GM23338 (cell line): ENCODE measurements around the gene MSS51. TPM values are rescaled to one million over a fixed set of nuclear protein-coding genes. Genes with fewer than 3 reads are reported as not detected.

ENCODE experiments used
- ATAC-seq: fragments of 200-7000 bp; cut with Tn5 transposase; 3 replicates; pipeline ENCODE4 v1.9.1; 2020
- DNase-seq: peaks from one replicate; pipeline ENCODE4 v3.0.0-alpha.2; 2015; ENCODE audit warnings: low spot score
- H2AFZ ChIP-seq: fragments of 200-600 bp; sonication (generic); 2 replicates; pipeline ENCODE4 v1.8.0; 2016; ENCODE audit warnings: antibody characterized with exemption, mild to moderate bottlenecking, moderate library complexity
- H3F3A ChIP-seq: fragments of 200-600 bp; sonication (generic); replicated peaks from 2 replicates; pipeline ENCODE4 v1.8.0; 2017; ENCODE audit warnings: antibody characterized with exemption, mixed run types, low read depth
- H3K27ac ChIP-seq: fragments of 200-600 bp; sonication (generic); 2 replicates; pipeline ENCODE4 v1.6.1; 2016; ENCODE audit warnings: low read depth
- H3K27me3 ChIP-seq: fragments of 200-600 bp; sonication (generic); 2 replicates; pipeline ENCODE4 v1.8.0; 2016; ENCODE audit warnings: mild to moderate bottlenecking, mixed run types, moderate library complexity; ENCODE audit not compliant: insufficient read depth
- H3K36me3 ChIP-seq: fragments of 200-600 bp; sonication (generic); 2 replicates; pipeline ENCODE4 v1.8.0; 2016; ENCODE audit warnings: mild to moderate bottlenecking; ENCODE audit not compliant: insufficient read depth
- H3K4me1 ChIP-seq: fragments of 200-600 bp; sonication (generic); 2 replicates; pipeline ENCODE4 v1.8.0; 2016; ENCODE audit warnings: mild to moderate bottlenecking, moderate library complexity; ENCODE audit not compliant: insufficient read depth
- H3K4me2 ChIP-seq: fragments of 200-600 bp; sonication (generic); 2 replicates; pipeline ENCODE4 v1.7.1; 2017; ENCODE audit warnings: mixed run types
- H3K4me3 ChIP-seq: fragments of 200-600 bp; sonication (generic); 2 replicates; pipeline ENCODE4 v1.6.1; 2016; ENCODE audit warnings: mixed run types
- H3K79me2 ChIP-seq: fragments of 200-600 bp; sonication (generic); replicated peaks from 2 replicates; pipeline ENCODE4 v1.8.0; 2017; ENCODE audit warnings: mild to moderate bottlenecking; ENCODE audit not compliant: insufficient read depth
- H3K9me2 ChIP-seq: fragments of 200-600 bp; sonication (generic); 2 replicates; pipeline ENCODE4 v1.8.0; 2017; ENCODE audit not compliant: insufficient read depth
- H4K20me1 ChIP-seq: fragments of 200-600 bp; sonication (generic); replicated peaks from 2 replicates; pipeline ENCODE4 v1.8.0; 2017; ENCODE audit warnings: mild to moderate bottlenecking; ENCODE audit not compliant: insufficient read depth
- H3K27ac Mint-ChIP-seq: 2 replicates; pipeline ENCODE4 v1.8.0; 2020; ENCODE audit warnings: inconsistent platforms, mild to moderate bottlenecking, moderate library complexity, mixed read lengths
- H3K27me3 Mint-ChIP-seq: 3 replicates; pipeline ENCODE4 v1.8.0; 2022; ENCODE audit warnings: low read depth, mild to moderate bottlenecking, moderate library complexity, mixed read lengths, inconsistent platforms; ENCODE audit not compliant: insufficient read depth, poor library complexity
- H3K36me3 Mint-ChIP-seq: 3 replicates; pipeline ENCODE4 v1.8.0; 2021; ENCODE audit warnings: low read depth, mild to moderate bottlenecking, inconsistent platforms, moderate library complexity, mixed read lengths
- H3K4me1 Mint-ChIP-seq: 3 replicates; pipeline ENCODE4 v1.8.0; 2020; ENCODE audit warnings: mild to moderate bottlenecking, inconsistent platforms, mixed read lengths
- H3K4me3 Mint-ChIP-seq: 3 replicates; pipeline ENCODE4 v1.8.0; 2021; ENCODE audit warnings: moderate library complexity, mild to moderate bottlenecking, inconsistent platforms, mixed read lengths
- H3K9me3 Mint-ChIP-seq: 3 replicates; pipeline ENCODE4 v1.8.0; 2020; ENCODE audit warnings: moderate library complexity, mild to moderate bottlenecking, inconsistent platforms, mixed read lengths
- CTCF ChIP-seq, 2 experiments: fragments of 200-600 bp in 1 of 2; sonication (generic) in 1 of 2; conservative IDR thresholded peaks; 2 replicates each; pipeline versions ENCODE4 v1.5.1 to v1.6.1; 2016 to 2017; ENCODE audit warnings: antibody characterized with exemption in 2 of 2, low read depth in 2 of 2, mild to moderate bottlenecking in 2 of 2, moderate library complexity in 1 of 2
- JUNB ChIP-seq: IDR thresholded peaks from one replicate; pipeline ENCODE4 v1.6.1; 2016; ENCODE audit warnings: antibody characterized with exemption; ENCODE audit not compliant: unreplicated experiment
- STAT1 ChIP-seq: IDR thresholded peaks from one replicate; pipeline ENCODE4 v1.6.1; 2016; ENCODE audit warnings: antibody characterized with exemption; ENCODE audit not compliant: unreplicated experiment
- ZNF114 ChIP-seq: fragments of 250-450 bp; sonication (Bioruptor Pico); IDR thresholded peaks from 2 replicates; pipeline ENCODE4 v1.5.0; 2020; ENCODE audit warnings: mild to moderate bottlenecking, moderate library complexity
- ZNF462 ChIP-seq: fragments of 250-450 bp; sonication (Bioruptor Pico); IDR thresholded peaks from 2 replicates; pipeline ENCODE4 v1.5.0; 2020; ENCODE audit warnings: mild to moderate bottlenecking, moderate library complexity
- polyA plus RNA-seq: library from polyadenylated mRNA; unstranded; fragments of >200 nt; fragmentation: Nextera tagmentation; extraction: Ambion mirVana; gene quantifications from 2 replicates; pipeline ENCODE4 v1.2.1, GENCODE V29; 2016
- total RNA-seq: library from RNA; depleted of rRNA; stranded (reverse); fragments of >200 nt; shearing (Covaris generic); gene quantifications from 2 replicates; pipeline ENCODE4 v1.2.3, GENCODE V29; 2014

Gene MSS51
- total and polyA plus RNA-seq, 2 experiments from 2014 or later = 1.1 to 5.1 TPM

GRCh38 chr10:73448384-73448783 is 15.0 kb upstream of the MSS51 start:
- DNase-seq (no peak), ATAC-seq (no peak)
- Histone ChIP-seq H3K27me3 (no peaks in the 10 kb centered on the region), H3K4me2 (no peak overlapping the region), H3K79me2 (no peaks in the 10 kb centered on the region), H4K20me1 (peaks cover 4% of the 10 kb centered on the region; the same call in 1 of the 2 replicates), H3K27ac (no peak overlapping the region), H2AFZ (no peak overlapping the region), H3K36me3 (no peaks in the 10 kb centered on the region; the same call in none of the 2 replicates), H3K9me2 (no peaks in the 10 kb centered on the region), H3K4me1 (no peaks in the 10 kb centered on the region), H3F3A (no peaks in the 10 kb centered on the region), H3K4me3 (no peak overlapping the region)
- TF ChIP-seq JUNB = no peak
- no peak for TF ChIP-seq STAT1
- no peak for TF ChIP-seq ZNF114 (CRISPR knock-in tag)
- TF ChIP-seq CTCF (conservative IDR thresholded peaks at IDR 0.05; ENCODE audit: low read depth in 2 of 2) = no peak
- TF ChIP-seq ZNF462 = no peak
- H3K27me3 Mint-ChIP-seq = no peaks in the 10 kb centered on the region
- no peak overlapping the region for H3K27ac Mint-ChIP-seq
- H3K4me1 Mint-ChIP-seq = no peaks in the 10 kb centered on the region
- H3K9me3 Mint-ChIP-seq = no peaks in the 10 kb centered on the region
- peaks cover 6% of the 10 kb centered on the region; the same call in 1 of the 3 replicates for H3K36me3 Mint-ChIP-seq
- H3K4me3 Mint-ChIP-seq = no peak overlapping the region
